Measurements from ENCODE around the gene AMACR. TPM values are rescaled to one million over a fixed set of nuclear protein-coding genes. Genes with fewer than 3 reads are reported as not detected.

The AMACR gene
- total and polyA plus RNA-seq, 2 of the 8 experiments (the other 6 are each of a cell fraction or from before 2014, with no cell fraction given), result 9.1 to 12.6 TPM

DNA sequence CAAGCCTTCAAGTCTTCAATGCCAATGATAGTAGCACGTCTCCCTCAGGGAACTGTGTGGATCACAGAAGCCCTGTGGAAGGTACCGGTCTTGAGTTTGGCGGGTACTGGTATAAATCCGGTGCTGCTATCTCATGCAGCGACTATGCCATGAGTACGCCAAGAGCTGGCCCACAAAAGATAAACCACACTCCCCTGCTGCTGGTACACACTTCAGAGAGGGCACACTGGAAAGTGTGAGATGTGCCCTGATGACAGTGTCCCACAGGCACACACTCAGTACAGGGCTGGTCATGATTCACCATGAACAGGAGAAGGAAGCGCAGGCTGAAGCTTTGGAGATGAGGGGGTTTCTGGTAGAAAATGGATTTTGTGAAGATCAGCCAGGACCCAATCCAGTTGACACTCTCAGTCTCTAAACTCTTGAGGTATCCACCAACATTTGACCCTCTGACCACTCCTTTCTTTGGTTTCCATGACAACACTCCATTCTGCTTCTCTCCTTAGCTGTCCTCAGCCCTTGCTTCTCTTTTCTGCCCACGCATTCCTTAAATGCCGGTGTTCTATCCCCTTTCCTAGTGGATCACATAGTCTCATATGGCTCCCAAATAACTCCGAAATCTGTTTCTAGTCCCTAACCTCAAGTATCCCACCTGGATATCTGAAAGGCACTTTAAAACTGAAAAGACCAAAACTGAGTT, 5.1 kb downstream of the AMACR start:
- H3K79me2 ChIP-seq (ENCODE audit: control insufficient read depth in 1 of 2, insufficient read depth in 2 of 2, low read length in 2 of 2), result no peaks in the 10 kb centered on the region
- no peaks in the 10 kb centered on the region for H4K20me1 ChIP-seq (replicated peaks in 1 of 2; ENCODE audit: control insufficient read depth in 1 of 2, insufficient read depth in 2 of 2, low read length in 2 of 2)
- H3K18ac ChIP-seq (ENCODE audit: extremely low read depth, low read length), result no peak overlapping the region
- no peaks in the 10 kb centered on the region for H3K9me3 ChIP-seq (ENCODE audit: insufficient read depth in 2 of 2, low read depth in 1 of 2, low read length in 1 of 2)
- peaks cover 0 to 17% (median 3%) of the 10 kb centered on the region in 4 experiments; a peak in 5 of 8 replicates for H3K36me3 ChIP-seq (ENCODE audit: control insufficient read depth in 2 of 4, insufficient read depth in 4 of 4, low read length in 3 of 4)
- no peak overlapping the region for H3K4me2 ChIP-seq (ENCODE audit: insufficient read depth in 1 of 2, low read depth in 2 of 2, low read length in 2 of 2)
- no peak overlapping the region for H2AFZ ChIP-seq (ENCODE audit: low read length)
- peaks cover 1 to 5% (median 4%) of the 10 kb centered on the region in 4 experiments; a peak in 5 of 7 replicates for H3K4me1 ChIP-seq (replicated peaks in 1 of 4; ENCODE audit: control insufficient read depth in 3 of 4, insufficient read depth in 4 of 4, low read length in 3 of 4)
- no peak overlapping the region for H3K23ac ChIP-seq (ENCODE audit: insufficient read length)
- no peak for DNase-seq (ENCODE audit: low read depth in 1 of 2, low spot score in 2 of 2)
- no peak overlapping the region for H3K14ac ChIP-seq (ENCODE audit: insufficient read length)
- no peak overlapping the region for H2BK120ac ChIP-seq (replicated peaks; ENCODE audit: low read depth, low read length)
- H2BK12ac ChIP-seq (ENCODE audit: low read depth, low read length), result no peak overlapping the region
- no peak overlapping the region for H2BK5ac ChIP-seq (ENCODE audit: low read depth, low read length)
- no peak overlapping the region for H3K56ac ChIP-seq (replicated peaks; ENCODE audit: insufficient read length, low read depth, low read length)
- H2BK20ac ChIP-seq (ENCODE audit: low read length), result peak overlapping the region; percentile 34; the same call in 1 of the 2 replicates
- TF ChIP-seq, protein P1, sequence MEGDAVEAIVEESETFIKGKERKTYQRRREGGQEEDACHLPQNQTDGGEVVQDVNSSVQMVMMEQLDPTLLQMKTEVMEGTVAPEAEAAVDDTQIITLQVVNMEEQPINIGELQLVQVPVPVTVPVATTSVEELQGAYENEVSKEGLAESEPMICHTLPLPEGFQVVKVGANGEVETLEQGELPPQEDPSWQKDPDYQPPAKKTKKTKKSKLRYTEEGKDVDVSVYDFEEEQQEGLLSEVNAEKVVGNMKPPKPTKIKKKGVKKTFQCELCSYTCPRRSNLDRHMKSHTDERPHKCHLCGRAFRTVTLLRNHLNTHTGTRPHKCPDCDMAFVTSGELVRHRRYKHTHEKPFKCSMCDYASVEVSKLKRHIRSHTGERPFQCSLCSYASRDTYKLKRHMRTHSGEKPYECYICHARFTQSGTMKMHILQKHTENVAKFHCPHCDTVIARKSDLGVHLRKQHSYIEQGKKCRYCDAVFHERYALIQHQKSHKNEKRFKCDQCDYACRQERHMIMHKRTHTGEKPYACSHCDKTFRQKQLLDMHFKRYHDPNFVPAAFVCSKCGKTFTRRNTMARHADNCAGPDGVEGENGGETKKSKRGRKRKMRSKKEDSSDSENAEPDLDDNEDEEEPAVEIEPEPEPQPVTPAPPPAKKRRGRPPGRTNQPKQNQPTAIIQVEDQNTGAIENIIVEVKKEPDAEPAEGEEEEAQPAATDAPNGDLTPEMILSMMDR (IDR thresholded peaks at IDR 0.05; ENCODE audit: control extremely low read depth in 1 of 3, insufficient read depth in 1 of 3, low read depth in 1 of 3, low read length in 3 of 3), result no peak
- TF ChIP-seq, protein P2, sequence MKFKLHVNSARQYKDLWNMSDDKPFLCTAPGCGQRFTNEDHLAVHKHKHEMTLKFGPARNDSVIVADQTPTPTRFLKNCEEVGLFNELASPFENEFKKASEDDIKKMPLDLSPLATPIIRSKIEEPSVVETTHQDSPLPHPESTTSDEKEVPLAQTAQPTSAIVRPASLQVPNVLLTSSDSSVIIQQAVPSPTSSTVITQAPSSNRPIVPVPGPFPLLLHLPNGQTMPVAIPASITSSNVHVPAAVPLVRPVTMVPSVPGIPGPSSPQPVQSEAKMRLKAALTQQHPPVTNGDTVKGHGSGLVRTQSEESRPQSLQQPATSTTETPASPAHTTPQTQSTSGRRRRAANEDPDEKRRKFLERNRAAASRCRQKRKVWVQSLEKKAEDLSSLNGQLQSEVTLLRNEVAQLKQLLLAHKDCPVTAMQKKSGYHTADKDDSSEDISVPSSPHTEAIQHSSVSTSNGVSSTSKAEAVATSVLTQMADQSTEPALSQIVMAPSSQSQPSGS (IDR thresholded peaks at IDR 0.05; ENCODE audit: low read length), result no peak
- TF ChIP-seq BACH1 (IDR thresholded peaks at IDR 0.05; ENCODE audit: low read length) (no peak), TAF7 (optimal IDR thresholded peaks at IDR 0.05; ENCODE audit: borderline replicate concordance, low read depth, low read length) (no peak), PHF8 (conservative IDR thresholded peaks at IDR 0.05; ENCODE audit: low read depth, low read length) (no peak), EP300 (IDR thresholded peaks at IDR 0.05; ENCODE audit: borderline replicate concordance in 1 of 2, low read depth in 2 of 2, low read length in 2 of 2) (no peak), TAF1 (IDR thresholded peaks at IDR 0.05; ENCODE audit: low read depth, low read length) (no peak), SP4 (IDR thresholded peaks at IDR 0.05; ENCODE audit: low read length) (no peak)
- H3K9ac ChIP-seq (replicated peaks in 1 of 4; ENCODE audit: extremely low read depth in 1 of 4, low read depth in 3 of 4, low read length in 3 of 4), result no peak overlapping the region
- H3K23me2 ChIP-seq (ENCODE audit: low read depth, low read length), result no peaks in the 10 kb centered on the region; the same call in 1 of the 2 replicates
- H4K5ac ChIP-seq (ENCODE audit: insufficient read length, low read depth, low read length), result no peak overlapping the region
- no peak for FAIRE-seq
- no peak overlapping the region for H2AK5ac ChIP-seq (ENCODE audit: low read depth, low read length)
- H3K4ac ChIP-seq (replicated peaks; ENCODE audit: insufficient read length, low read depth, low read length), result no peak overlapping the region
- H2BK15ac ChIP-seq (ENCODE audit: low read length), result no peak overlapping the region
- CTCF ChIA-PET (ENCODE audit: partially characterized antibody), result interaction anchor here (1.0 kb wide), 1 partner anchor 13 kb away, joined by 3 read pairs; no protein-coding TSS in a partner anchor
- H3K27ac ChIP-seq (ENCODE audit: low read depth, low read length), result no peak overlapping the region
- no peaks in the 10 kb centered on the region for H3K79me1 ChIP-seq (ENCODE audit: low read depth, low read length)
- WGBS, 2 experiments (ENCODE audit: extremely low coverage in 1 of 2, insufficient coverage in 1 of 2, insufficient read length in 1 of 2, insufficient replicate concordance in 2 of 2, low coverage in 1 of 2, low lambda C conversion rate in 2 of 2, missing lambda C conversion rate in 1 of 2), result 90% methylated on average over 10 of the region's 10 CpGs; no CpG with 5 or more reads in 1 of the 2 experiments
- POLR2A ChIA-PET (ENCODE audit: partially characterized antibody), result no interaction called here
- no peak overlapping the region for H4K91ac ChIP-seq (replicated peaks; ENCODE audit: insufficient read length, low read length)
- H3K27me3 ChIP-seq (replicated peaks in 1 of 4; ENCODE audit: control insufficient read depth in 3 of 4, extremely low read depth in 1 of 4, insufficient read depth in 3 of 4, low read length in 3 of 4), result no peaks in the 10 kb centered on the region
- no peak overlapping the region for H4K8ac ChIP-seq (ENCODE audit: extremely low read depth, insufficient read depth, low read length)
- H3K4me3 ChIP-seq (ENCODE audit: extremely low read depth in 1 of 4, insufficient read depth in 2 of 4, low read depth in 3 of 4, low read length in 4 of 4), result no peak overlapping the region

Data from H1 (cell line).